ENCODE results near the gene SIMC1.
"Not testable (repeated sequence)": the region's sequence is repeated elsewhere in the genome, so short reads cannot be mapped to it uniquely, and the experiment has no call there.

GRCh38 chr5:176228358-176228757 lies 9.9 kb upstream of the SIMC1 start:
- not testable (repeated sequence) for TF ChIP-seq REST (IDR thresholded peaks at IDR 0.05; ENCODE audit: insufficient read depth in 1 of 2, low read depth in 2 of 2, low read length in 1 of 2); POLR2AphosphoS5 (IDR thresholded peaks at IDR 0.05; ENCODE audit: low read depth, low read length); TCF7L2 (IDR thresholded peaks at IDR 0.05; ENCODE audit: low read depth, low read length); SIN3A (IDR thresholded peaks at IDR 0.05; ENCODE audit: borderline replicate concordance, insufficient read depth, low read depth, low read length)
- TF ChIP-seq, protein P1, sequence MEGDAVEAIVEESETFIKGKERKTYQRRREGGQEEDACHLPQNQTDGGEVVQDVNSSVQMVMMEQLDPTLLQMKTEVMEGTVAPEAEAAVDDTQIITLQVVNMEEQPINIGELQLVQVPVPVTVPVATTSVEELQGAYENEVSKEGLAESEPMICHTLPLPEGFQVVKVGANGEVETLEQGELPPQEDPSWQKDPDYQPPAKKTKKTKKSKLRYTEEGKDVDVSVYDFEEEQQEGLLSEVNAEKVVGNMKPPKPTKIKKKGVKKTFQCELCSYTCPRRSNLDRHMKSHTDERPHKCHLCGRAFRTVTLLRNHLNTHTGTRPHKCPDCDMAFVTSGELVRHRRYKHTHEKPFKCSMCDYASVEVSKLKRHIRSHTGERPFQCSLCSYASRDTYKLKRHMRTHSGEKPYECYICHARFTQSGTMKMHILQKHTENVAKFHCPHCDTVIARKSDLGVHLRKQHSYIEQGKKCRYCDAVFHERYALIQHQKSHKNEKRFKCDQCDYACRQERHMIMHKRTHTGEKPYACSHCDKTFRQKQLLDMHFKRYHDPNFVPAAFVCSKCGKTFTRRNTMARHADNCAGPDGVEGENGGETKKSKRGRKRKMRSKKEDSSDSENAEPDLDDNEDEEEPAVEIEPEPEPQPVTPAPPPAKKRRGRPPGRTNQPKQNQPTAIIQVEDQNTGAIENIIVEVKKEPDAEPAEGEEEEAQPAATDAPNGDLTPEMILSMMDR (IDR thresholded peaks at IDR 0.05) = not testable (repeated sequence)

All from Panc1 (cell line).